ENCODE data around the gene MIER2.
"Not testable (repeated sequence)": the region's sequence is repeated elsewhere in the genome, so short reads cannot be mapped to it uniquely, and the experiment has no call there.

Gene MIER2, protein sequence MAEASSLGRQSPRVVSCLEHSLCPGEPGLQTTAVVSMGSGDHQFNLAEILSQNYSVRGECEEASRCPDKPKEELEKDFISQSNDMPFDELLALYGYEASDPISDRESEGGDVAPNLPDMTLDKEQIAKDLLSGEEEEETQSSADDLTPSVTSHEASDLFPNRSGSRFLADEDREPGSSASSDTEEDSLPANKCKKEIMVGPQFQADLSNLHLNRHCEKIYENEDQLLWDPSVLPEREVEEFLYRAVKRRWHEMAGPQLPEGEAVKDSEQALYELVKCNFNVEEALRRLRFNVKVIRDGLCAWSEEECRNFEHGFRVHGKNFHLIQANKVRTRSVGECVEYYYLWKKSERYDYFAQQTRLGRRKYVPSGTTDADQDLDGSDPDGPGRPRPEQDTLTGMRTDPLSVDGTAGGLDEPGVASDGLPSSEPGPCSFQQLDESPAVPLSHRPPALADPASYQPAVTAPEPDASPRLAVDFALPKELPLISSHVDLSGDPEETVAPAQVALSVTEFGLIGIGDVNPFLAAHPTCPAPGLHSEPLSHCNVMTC

DNA sequence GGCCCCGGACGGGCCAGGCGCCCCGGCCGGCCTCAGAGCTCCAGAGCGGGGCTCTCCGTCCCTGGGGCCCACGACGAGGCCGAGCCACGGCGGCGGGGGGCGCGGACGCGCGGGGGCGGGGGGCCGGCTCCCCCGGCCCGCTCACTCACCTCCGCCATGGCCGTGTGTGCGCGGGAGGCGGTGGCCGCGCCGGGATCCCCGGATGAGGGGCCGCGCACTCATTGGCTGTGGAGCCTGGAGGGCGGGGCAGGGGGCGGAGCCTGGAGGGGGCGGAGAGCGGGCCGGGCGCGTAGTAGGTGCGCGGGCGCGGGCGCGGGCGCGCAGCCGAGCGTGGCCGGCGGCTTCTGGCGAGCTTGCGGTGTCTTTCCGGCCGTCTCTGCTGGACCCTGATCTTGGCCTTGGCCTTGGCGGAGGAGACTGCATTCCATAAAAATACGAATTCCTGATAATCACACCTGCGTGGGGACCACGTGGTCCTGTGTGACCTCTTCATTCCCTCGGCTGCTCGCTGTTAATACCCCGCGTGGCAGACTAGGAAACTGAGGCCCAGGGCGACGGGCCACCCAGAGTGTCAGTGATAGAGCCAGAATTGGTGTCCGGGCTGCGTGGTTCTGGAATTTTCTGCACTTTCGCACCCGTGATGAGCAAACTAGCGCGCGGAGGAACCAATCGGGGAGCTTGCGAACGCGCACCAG lies at the start of gene MIER2:
Gene MIER2 (minus strand): TSS at position 172 of the 695 bp plus-strand sequence. CDS start 14 bp downstream, at position 158.
- peak within 1 kb of the TSS; percentile 78 for H3K27ac ChIP-seq (ENCODE audit: low read length)
- peak within 1 kb of the TSS; percentile 57 to 80 for H3K4me3 ChIP-seq (ENCODE audit: low read depth in 1 of 2, low read length in 2 of 2)
- peaks cover 34% of the 10 kb centered on the region for H3K36me3 ChIP-seq (ENCODE audit: insufficient read depth, low read length)
- H3K27me3 ChIP-seq (ENCODE audit: insufficient read depth, low read length, poor library complexity) = no peaks in the 10 kb centered on the region
- H3K9me3 ChIP-seq (ENCODE audit: insufficient read depth, low read length, severe bottlenecking) = no peaks in the 10 kb centered on the region
- H3K4me2 ChIP-seq (ENCODE audit: insufficient read depth, low read length) = peak within 1 kb of the TSS; percentile 92
- peak; percentile 94 for ATAC-seq (ENCODE audit: insufficient read depth, low read depth)
- peak within 1 kb of the TSS; percentile 84 for H3K9ac ChIP-seq (ENCODE audit: low read depth, low read length)
- peaks cover 33% of the 10 kb centered on the region for H4K20me1 ChIP-seq (ENCODE audit: insufficient read depth, low read length)
- TF ChIP-seq CTCF (IDR thresholded peaks at IDR 0.05; ENCODE audit: borderline replicate concordance, extremely low read depth, low read length, poor library complexity, severe bottlenecking) (no peak), EZH2 (IDR thresholded peaks at IDR 0.05; ENCODE audit: borderline replicate concordance, low read depth, low read length, severe bottlenecking) (no peak)
- DNase-seq = peak; percentile 92
- H2AFZ ChIP-seq (ENCODE audit: low read depth, low read length) = peak within 1 kb of the TSS; percentile 99
- peaks cover 45% of the 10 kb centered on the region for H3K79me2 ChIP-seq (ENCODE audit: insufficient read depth, low read length)
- H3K4me1 ChIP-seq (ENCODE audit: insufficient read depth, low read length) = peaks cover 49% of the 10 kb centered on the region

- H3K9ac ChIP-seq (ENCODE audit: low read depth, low read length); H3K27me3 ChIP-seq (ENCODE audit: insufficient read depth, low read length, poor library complexity); H4K20me1 ChIP-seq (ENCODE audit: insufficient read depth, low read length); H3K4me2 ChIP-seq (ENCODE audit: insufficient read depth, low read length); H3K4me3 ChIP-seq (ENCODE audit: low read depth in 1 of 2, low read length in 2 of 2); H3K27ac ChIP-seq (ENCODE audit: low read length); H3K36me3 ChIP-seq (ENCODE audit: insufficient read depth, low read length); H3K79me2 ChIP-seq (ENCODE audit: insufficient read depth, low read length); H3K4me1 ChIP-seq (ENCODE audit: insufficient read depth, low read length); ATAC-seq (ENCODE audit: insufficient read depth, low read depth); DNase-seq; H2AFZ ChIP-seq (ENCODE audit: low read depth, low read length): not testable (repeated sequence)
- H3K9me3 ChIP-seq (ENCODE audit: insufficient read depth, low read length, severe bottlenecking) = peaks cover 15% of the 10 kb centered on the region
Observed at GRCh38 chr19:393560-393959, 49.0 kb upstream of the MIER2 start.

DNA sequence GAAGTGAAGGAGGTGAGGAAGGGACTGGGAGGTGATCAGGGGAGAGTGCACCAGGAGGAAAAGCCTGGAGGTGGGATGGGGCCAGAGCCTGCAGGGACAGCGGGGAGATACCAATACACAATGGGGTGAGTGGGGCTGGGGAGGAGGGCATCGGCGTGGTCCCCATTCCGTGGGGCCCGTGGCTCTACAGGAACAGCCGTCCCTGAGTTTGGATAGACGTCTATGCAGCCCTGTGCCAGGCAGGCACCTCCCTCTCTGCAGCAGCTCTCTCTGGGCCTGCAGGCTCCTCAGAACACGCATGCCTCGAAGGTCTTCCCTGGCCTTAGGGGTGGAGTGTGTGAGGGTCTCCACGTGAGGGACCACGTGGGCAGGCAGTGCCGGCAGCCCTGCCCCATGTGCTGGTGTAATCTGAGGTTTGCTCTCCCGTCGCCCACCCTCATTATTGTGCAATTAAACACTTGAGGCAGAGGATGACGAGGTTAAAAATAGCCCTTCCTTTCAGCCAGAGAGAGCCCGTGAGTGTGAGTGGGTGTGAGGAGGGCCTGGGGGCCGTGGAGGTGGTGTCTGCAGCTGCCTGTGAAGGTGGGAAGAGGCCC lies 47.9 kb upstream of the MIER2 start:
- Histone ChIP-seq H3K36me3 (ENCODE audit: insufficient read depth, low read length) (no peaks in the 10 kb centered on the region), H2AFZ (ENCODE audit: low read depth, low read length) (no peak overlapping the region), H3K27ac (ENCODE audit: low read length) (no peak overlapping the region), H3K4me2 (ENCODE audit: insufficient read depth, low read length) (no peak overlapping the region), H3K79me2 (ENCODE audit: insufficient read depth, low read length) (no peaks in the 10 kb centered on the region), H3K27me3 (ENCODE audit: insufficient read depth, low read length, poor library complexity) (no peaks in the 10 kb centered on the region), H3K4me3 (ENCODE audit: low read depth in 1 of 2, low read length in 2 of 2) (no peak overlapping the region), H3K9ac (ENCODE audit: low read depth, low read length) (no peak overlapping the region), H3K9me3 (ENCODE audit: insufficient read depth, low read length, severe bottlenecking) (peaks cover 15% of the 10 kb centered on the region), H3K4me1 (ENCODE audit: insufficient read depth, low read length) (no peaks in the 10 kb centered on the region), H4K20me1 (ENCODE audit: insufficient read depth, low read length) (no peaks in the 10 kb centered on the region)
- TF ChIP-seq CTCF (IDR thresholded peaks at IDR 0.05; ENCODE audit: borderline replicate concordance, extremely low read depth, low read length, poor library complexity, severe bottlenecking) (no peak), EZH2 (IDR thresholded peaks at IDR 0.05; ENCODE audit: borderline replicate concordance, low read depth, low read length, severe bottlenecking) (no peak)
- ATAC-seq (ENCODE audit: insufficient read depth, low read depth) (no peak), DNase-seq (no peak)
